Ishikawa (cell line): Measurements from ENCODE around the gene EIF4E3.

Source experiments
- CEBPB ChIP-seq: IDR thresholded peaks from 2 replicates; pipeline ENCODE4 v1.6.1; 2012
- CREB1 ChIP-seq: IDR thresholded peaks from 2 replicates; pipeline ENCODE4 v1.6.1; 2012; ENCODE audit warnings: low read depth
- EGR1 ChIP-seq: IDR thresholded peaks from 2 replicates; pipeline ENCODE4 v1.6.1; 2012
- EP300 ChIP-seq: IDR thresholded peaks from 2 replicates; pipeline ENCODE4 v1.6.1; 2012; ENCODE audit warnings: borderline replicate concordance
- FOXM1 ChIP-seq: IDR thresholded peaks from 2 replicates; pipeline ENCODE4 v1.6.1; 2012; ENCODE audit warnings: low read depth, borderline replicate concordance
- NFIC ChIP-seq: IDR thresholded peaks from 2 replicates; pipeline ENCODE4 v1.6.1; 2012
- RAD21 ChIP-seq: IDR thresholded peaks from 2 replicates; pipeline ENCODE4 v1.6.1; 2012; ENCODE audit warnings: low read depth
- TAF1 ChIP-seq: IDR thresholded peaks from 2 replicates; pipeline ENCODE4 v1.6.1; 2012; ENCODE audit warnings: low read depth, mild to moderate bottlenecking
- TCF12 ChIP-seq: IDR thresholded peaks from 2 replicates; pipeline ENCODE4 v1.6.1; 2012; ENCODE audit warnings: low read depth
- TEAD4 ChIP-seq: IDR thresholded peaks from 2 replicates; pipeline ENCODE4 v1.6.1; 2012
- YY1 ChIP-seq: IDR thresholded peaks from 2 replicates; pipeline ENCODE4 v1.6.1; 2012; ENCODE audit warnings: low read depth
- ZBTB7A ChIP-seq: IDR thresholded peaks from 2 replicates; pipeline ENCODE4 v1.6.1; 2012; ENCODE audit warnings: low read depth
- TF ChIP-seq, protein P1 (sequence below): IDR thresholded peaks from 2 replicates; pipeline ENCODE4 v1.6.1; 2012; ENCODE audit warnings: low read depth, mild to moderate bottlenecking
- TF ChIP-seq, protein P2 (sequence below): IDR thresholded peaks from 2 replicates; pipeline ENCODE4 v1.6.1; 2012
- TF ChIP-seq, protein P3 (sequence below): IDR thresholded peaks from 2 replicates; pipeline ENCODE4 v1.6.1; 2012

EIF4E3 gene

DNA sequence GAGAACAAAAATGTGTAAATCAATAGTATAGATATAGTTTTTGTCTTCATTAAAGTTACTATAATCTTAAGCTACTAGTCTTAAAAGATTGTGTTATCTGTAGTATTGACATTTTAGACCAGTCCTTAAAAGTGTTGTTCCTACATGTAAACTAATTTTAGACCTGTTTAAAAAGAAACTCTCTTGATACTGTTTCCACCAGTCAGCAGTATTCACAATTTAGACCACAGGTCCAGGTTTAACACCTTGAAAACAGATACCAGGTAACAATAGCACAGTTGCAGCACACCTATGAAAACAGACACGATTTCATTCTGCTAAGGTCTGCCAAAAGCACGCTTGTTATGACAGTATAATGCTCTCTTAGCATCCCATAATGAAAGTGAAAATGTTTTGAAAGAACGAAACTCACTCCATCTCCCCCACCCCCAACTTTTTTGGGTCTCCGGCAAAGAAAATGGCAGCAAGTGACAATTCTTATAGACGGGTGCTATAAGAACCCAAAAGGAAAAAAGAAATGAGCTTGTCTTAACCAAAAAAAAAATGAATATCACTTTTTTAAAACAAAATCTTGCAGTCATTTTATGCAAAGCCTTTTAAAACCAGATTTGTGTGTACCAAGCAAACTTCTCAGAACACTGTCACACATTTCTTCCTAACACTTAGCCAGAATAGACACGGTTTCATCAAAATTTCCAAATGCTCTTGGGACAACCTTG, 1.6 kb downstream of the EIF4E3 start:
- TF ChIP-seq, protein P1, sequence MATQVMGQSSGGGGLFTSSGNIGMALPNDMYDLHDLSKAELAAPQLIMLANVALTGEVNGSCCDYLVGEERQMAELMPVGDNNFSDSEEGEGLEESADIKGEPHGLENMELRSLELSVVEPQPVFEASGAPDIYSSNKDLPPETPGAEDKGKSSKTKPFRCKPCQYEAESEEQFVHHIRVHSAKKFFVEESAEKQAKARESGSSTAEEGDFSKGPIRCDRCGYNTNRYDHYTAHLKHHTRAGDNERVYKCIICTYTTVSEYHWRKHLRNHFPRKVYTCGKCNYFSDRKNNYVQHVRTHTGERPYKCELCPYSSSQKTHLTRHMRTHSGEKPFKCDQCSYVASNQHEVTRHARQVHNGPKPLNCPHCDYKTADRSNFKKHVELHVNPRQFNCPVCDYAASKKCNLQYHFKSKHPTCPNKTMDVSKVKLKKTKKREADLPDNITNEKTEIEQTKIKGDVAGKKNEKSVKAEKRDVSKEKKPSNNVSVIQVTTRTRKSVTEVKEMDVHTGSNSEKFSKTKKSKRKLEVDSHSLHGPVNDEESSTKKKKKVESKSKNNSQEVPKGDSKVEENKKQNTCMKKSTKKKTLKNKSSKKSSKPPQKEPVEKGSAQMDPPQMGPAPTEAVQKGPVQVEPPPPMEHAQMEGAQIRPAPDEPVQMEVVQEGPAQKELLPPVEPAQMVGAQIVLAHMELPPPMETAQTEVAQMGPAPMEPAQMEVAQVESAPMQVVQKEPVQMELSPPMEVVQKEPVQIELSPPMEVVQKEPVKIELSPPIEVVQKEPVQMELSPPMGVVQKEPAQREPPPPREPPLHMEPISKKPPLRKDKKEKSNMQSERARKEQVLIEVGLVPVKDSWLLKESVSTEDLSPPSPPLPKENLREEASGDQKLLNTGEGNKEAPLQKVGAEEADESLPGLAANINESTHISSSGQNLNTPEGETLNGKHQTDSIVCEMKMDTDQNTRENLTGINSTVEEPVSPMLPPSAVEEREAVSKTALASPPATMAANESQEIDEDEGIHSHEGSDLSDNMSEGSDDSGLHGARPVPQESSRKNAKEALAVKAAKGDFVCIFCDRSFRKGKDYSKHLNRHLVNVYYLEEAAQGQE, result no peak
- TF ChIP-seq, protein P2, sequence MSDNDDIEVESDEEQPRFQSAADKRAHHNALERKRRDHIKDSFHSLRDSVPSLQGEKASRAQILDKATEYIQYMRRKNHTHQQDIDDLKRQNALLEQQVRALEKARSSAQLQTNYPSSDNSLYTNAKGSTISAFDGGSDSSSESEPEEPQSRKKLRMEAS, result no peak
- TF ChIP-seq EGR1 (no peak), RAD21 (no peak), ZBTB7A (no peak)

DNA sequence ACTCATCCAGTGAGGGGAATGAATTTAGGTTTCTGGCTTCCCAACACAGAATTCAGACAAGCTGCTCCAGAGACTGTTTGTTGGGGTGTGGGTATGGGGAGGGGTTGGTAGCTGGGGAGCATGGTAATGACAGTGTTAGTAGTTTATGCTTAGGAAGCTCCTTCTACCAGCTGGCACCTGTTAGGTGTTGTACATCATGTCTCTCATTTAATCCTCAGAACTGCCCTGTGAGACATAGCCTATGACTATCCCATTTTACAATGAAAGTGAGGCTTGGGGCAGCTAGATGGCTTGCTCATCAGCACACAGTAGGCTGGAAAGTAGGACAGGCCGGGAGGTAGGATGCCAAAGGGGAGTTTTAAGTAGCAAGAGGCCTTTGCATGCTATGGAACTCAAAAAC, 2.5 kb downstream of the EIF4E3 start:
- no peak for TF ChIP-seq TCF12
- no peak for TF ChIP-seq NFIC
- TF ChIP-seq, protein P3, sequence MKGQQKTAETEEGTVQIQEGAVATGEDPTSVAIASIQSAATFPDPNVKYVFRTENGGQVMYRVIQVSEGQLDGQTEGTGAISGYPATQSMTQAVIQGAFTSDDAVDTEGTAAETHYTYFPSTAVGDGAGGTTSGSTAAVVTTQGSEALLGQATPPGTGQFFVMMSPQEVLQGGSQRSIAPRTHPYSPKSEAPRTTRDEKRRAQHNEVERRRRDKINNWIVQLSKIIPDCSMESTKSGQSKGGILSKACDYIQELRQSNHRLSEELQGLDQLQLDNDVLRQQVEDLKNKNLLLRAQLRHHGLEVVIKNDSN, result no peak
- TF ChIP-seq CEBPB, result no peak
- no peak for TF ChIP-seq FOXM1
- TF ChIP-seq EGR1, result no peak
- no peak for TF ChIP-seq ZBTB7A
- TF ChIP-seq YY1, result no peak
- TF ChIP-seq, protein P1, result no peak
- TF ChIP-seq TAF1, result no peak
- no peak for TF ChIP-seq EP300

DNA sequence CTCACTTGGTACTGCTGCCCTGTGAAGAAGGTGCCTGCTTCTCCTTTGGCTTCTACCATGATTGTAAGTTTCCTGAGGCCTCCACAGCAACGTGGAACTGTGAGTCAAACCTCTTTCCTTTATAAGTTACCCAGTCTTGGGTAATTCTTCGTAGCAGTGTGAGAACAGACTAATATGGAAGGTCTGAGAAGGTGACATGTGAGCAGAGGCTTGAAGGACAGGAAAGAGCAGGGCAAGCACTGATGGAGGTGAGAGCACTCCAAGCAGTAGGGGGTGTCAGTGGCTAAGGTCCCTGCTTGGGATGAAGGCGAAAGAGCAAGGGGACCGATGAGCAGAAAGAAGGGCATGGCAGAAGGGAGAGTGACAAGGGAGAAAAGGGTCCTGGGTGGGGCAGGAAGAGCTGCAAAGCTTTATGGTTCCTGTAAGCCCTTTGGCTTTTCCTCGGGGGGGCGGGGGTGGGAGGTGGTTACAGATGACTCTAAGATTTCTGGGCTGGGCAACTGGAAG, 3.5 kb downstream of the EIF4E3 start:
- TF ChIP-seq FOXM1, result no peak

DNA sequence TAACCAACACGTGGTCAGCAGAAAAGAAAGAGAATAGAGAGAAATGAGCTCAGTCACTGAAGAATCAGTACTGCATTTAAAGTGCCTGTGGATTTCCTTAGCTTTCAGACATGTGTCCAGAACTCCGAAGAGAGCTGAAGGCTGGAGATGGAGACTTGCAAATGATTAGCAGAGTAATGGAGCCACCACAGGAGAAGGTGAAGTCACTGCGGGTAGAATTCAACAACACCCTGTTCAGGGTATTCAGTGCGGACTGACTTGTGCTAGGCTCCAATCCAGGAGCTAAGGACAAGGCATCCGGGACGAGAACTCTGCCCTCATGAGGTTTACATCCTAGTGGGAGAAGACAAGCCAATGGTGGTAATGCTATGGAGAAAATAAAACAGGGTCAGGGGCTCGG, 4.2 kb downstream of the EIF4E3 start:
- TF ChIP-seq CREB1 (no peak), ZBTB7A (no peak), NFIC (no peak), FOXM1 (no peak), YY1 (no peak), CEBPB (no peak), TCF12 (no peak), EP300 (no peak), TAF1 (no peak)
- TF ChIP-seq, protein P2, result no peak
- TF ChIP-seq, protein P3, result no peak

DNA sequence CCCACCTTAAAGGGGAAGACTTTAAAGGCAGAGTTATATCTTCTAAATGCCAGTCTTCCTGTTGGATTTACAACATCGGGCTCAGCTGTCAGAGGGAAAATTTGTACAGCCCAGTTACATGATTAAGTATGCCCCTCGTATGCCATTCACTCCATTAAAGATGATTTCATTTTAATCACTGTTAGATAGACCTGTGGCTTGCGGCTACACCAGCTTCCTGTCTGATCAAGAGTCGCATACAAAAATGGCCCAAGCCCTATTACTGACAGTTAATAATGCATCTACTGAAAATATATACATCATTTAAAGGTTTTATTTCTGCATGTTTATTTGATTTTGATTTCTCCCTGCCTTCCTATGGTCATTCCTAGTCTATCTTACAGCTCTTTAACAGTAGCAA, 7.1 kb downstream of the EIF4E3 start:
- TF ChIP-seq TCF12 (no peak), EP300 (no peak), EGR1 (no peak)
- TF ChIP-seq, protein P2, result no peak

DNA sequence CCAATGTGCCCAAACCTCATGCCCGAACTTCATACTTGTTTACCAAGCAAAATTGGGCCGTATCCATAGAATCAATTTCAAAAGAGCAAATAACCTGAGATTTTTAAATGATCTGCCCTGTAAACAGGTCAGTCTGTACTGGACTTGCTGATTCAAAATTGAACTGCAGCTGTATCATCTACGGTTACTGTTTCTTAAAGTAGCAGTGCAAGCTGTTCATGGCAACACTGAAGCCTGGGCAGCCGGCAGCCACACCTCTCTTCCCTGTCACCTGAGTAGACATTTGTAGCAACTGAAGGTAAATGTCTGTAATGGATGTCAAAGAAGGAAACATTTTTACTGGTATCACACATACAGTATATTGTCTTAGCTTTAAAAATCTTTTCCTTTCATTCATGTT, 10.6 kb downstream of the EIF4E3 start:
- TF ChIP-seq, protein P1, result no peak
- TF ChIP-seq FOXM1, result no peak
- TF ChIP-seq, protein P3, result no peak
- TF ChIP-seq TAF1, result no peak
- no peak for TF ChIP-seq TEAD4
- TF ChIP-seq ZBTB7A, result no peak
- no peak for TF ChIP-seq RAD21
- no peak for TF ChIP-seq EP300
- TF ChIP-seq, protein P2, result no peak
- TF ChIP-seq YY1, result no peak
- no peak for TF ChIP-seq EGR1
- no peak for TF ChIP-seq NFIC
- no peak for TF ChIP-seq CEBPB
- no peak for TF ChIP-seq TCF12
- TF ChIP-seq CREB1, result no peak
